ENCODE measurements around the gene MSH3. TPM values are rescaled to one million over a fixed set of nuclear protein-coding genes. Genes with fewer than 3 reads are reported as not detected.

MSH3 gene
- total RNA-seq, 1 donor from 2014 or later, result 19.3 TPM

- no peak overlapping the region for H3K4me3 ChIP-seq (ENCODE audit: low read length in 3 of 3)
Measured at GRCh38 chr5:80756292-80756691, 101.8 kb downstream of the MSH3 start.

GRCh38 chr5:80757290-80757689, 102.8 kb downstream of the MSH3 start:
- H3K36me3 ChIP-seq (ENCODE audit: control insufficient read depth in 3 of 3, insufficient read depth in 3 of 3, low read length in 3 of 3), result peaks cover 0 to 6% (median 0%) of the 10 kb centered on the region in 3 donors
- H3K27ac ChIP-seq (ENCODE audit: low read depth, low read length), result no peak overlapping the region
- H3K9me3 ChIP-seq (ENCODE audit: control insufficient read depth in 3 of 3, low read length in 3 of 3), result no peaks in the 10 kb centered on the region
- H3K27me3 ChIP-seq (ENCODE audit: control insufficient read depth in 3 of 3, insufficient read depth in 3 of 3, low read length in 3 of 3), result no peaks in the 10 kb centered on the region
- H3K4me3 ChIP-seq (ENCODE audit: low read length in 3 of 3), result no peak overlapping the region
- H3K4me1 ChIP-seq (ENCODE audit: control insufficient read depth in 3 of 3, insufficient read depth in 3 of 3, low read length in 3 of 3), result peaks cover 0 to 5% (median 0%) of the 10 kb centered on the region in 3 donors
- H3K9ac ChIP-seq (ENCODE audit: low read depth in 1 of 3, low read length in 3 of 3), result no peak overlapping the region

More at GRCh38 chr5:80756292-80756691, 101.8 kb downstream of the MSH3 start:
- H3K9ac ChIP-seq (ENCODE audit: low read depth in 1 of 3, low read length in 3 of 3), result no peak overlapping the region
- H3K36me3 ChIP-seq (ENCODE audit: control insufficient read depth in 3 of 3, insufficient read depth in 3 of 3, low read length in 3 of 3), result peaks cover 0 to 6% (median 0%) of the 10 kb centered on the region in 3 donors
- H3K27me3 ChIP-seq (ENCODE audit: control insufficient read depth in 3 of 3, insufficient read depth in 3 of 3, low read length in 3 of 3), result no peaks in the 10 kb centered on the region
- no peak overlapping the region for H3K27ac ChIP-seq (ENCODE audit: low read depth, low read length)
- H3K4me1 ChIP-seq (ENCODE audit: control insufficient read depth in 3 of 3, insufficient read depth in 3 of 3, low read length in 3 of 3), result peaks cover 0 to 5% (median 0%) of the 10 kb centered on the region in 3 donors
- H3K9me3 ChIP-seq (ENCODE audit: control insufficient read depth in 3 of 3, low read length in 3 of 3), result no peaks in the 10 kb centered on the region

- Histone ChIP-seq H3K4me3 (ENCODE audit: low read length in 3 of 3) (no peak overlapping the region), H3K4me1 (ENCODE audit: control insufficient read depth in 3 of 3, insufficient read depth in 3 of 3, low read length in 3 of 3) (peaks cover 0 to 2% (median 0%) of the 10 kb centered on the region in 3 donors), H3K27ac (ENCODE audit: low read depth, low read length) (no peak overlapping the region), H3K9me3 (ENCODE audit: control insufficient read depth in 3 of 3, low read length in 3 of 3) (no peaks in the 10 kb centered on the region), H3K9ac (ENCODE audit: low read depth in 1 of 3, low read length in 3 of 3) (no peak overlapping the region), H3K27me3 (ENCODE audit: control insufficient read depth in 3 of 3, insufficient read depth in 3 of 3, low read length in 3 of 3) (no peaks in the 10 kb centered on the region), H3K36me3 (ENCODE audit: control insufficient read depth in 3 of 3, insufficient read depth in 3 of 3, low read length in 3 of 3) (peaks cover 0 to 6% (median 0%) of the 10 kb centered on the region in 3 donors)
Measured at GRCh38 chr5:80759866-80760577, 105.6 kb downstream of the MSH3 start.

- H3K36me3 ChIP-seq (ENCODE audit: control insufficient read depth in 3 of 3, insufficient read depth in 3 of 3, low read length in 3 of 3), result peaks cover 0 to 6% (median 0%) of the 10 kb centered on the region in 3 donors
- H3K27ac ChIP-seq (ENCODE audit: low read depth, low read length), result no peak overlapping the region
- no peaks in the 10 kb centered on the region for H3K9me3 ChIP-seq (ENCODE audit: control insufficient read depth in 3 of 3, low read length in 3 of 3)
- no peaks in the 10 kb centered on the region for H3K4me1 ChIP-seq (ENCODE audit: control insufficient read depth in 3 of 3, insufficient read depth in 3 of 3, low read length in 3 of 3)
- H3K27me3 ChIP-seq (ENCODE audit: control insufficient read depth in 3 of 3, insufficient read depth in 3 of 3, low read length in 3 of 3), result no peaks in the 10 kb centered on the region
- no peak overlapping the region for H3K4me3 ChIP-seq (ENCODE audit: low read length in 3 of 3)
- no peak overlapping the region for H3K9ac ChIP-seq (ENCODE audit: low read depth in 1 of 3, low read length in 3 of 3)
Measured at GRCh38 chr5:80760680-80761079, 106.2 kb downstream of the MSH3 start.

- Histone ChIP-seq H3K27me3 (ENCODE audit: control insufficient read depth in 3 of 3, insufficient read depth in 3 of 3, low read length in 3 of 3) (no peaks in the 10 kb centered on the region), H3K4me3 (ENCODE audit: low read length in 3 of 3) (no peak overlapping the region), H3K36me3 (ENCODE audit: control insufficient read depth in 3 of 3, insufficient read depth in 3 of 3, low read length in 3 of 3) (peaks cover 0 to 6% (median 0%) of the 10 kb centered on the region in 3 donors), H3K27ac (ENCODE audit: low read depth, low read length) (no peak overlapping the region), H3K9ac (ENCODE audit: low read depth in 1 of 3, low read length in 3 of 3) (no peak overlapping the region), H3K4me1 (ENCODE audit: control insufficient read depth in 3 of 3, insufficient read depth in 3 of 3, low read length in 3 of 3) (no peaks in the 10 kb centered on the region), H3K9me3 (ENCODE audit: control insufficient read depth in 3 of 3, low read length in 3 of 3) (no peaks in the 10 kb centered on the region)
Measured at GRCh38 chr5:80761176-80761575, 106.7 kb downstream of the MSH3 start.

GRCh38 chr5:80761966-80762365, 107.5 kb downstream of the MSH3 start:
- no peak overlapping the region for H3K9ac ChIP-seq (ENCODE audit: low read depth in 1 of 3, low read length in 3 of 3)
- H3K4me1 ChIP-seq (ENCODE audit: control insufficient read depth in 3 of 3, insufficient read depth in 3 of 3, low read length in 3 of 3), result no peaks in the 10 kb centered on the region
- H3K36me3 ChIP-seq (ENCODE audit: control insufficient read depth in 3 of 3, insufficient read depth in 3 of 3, low read length in 3 of 3), result peaks cover 0 to 6% (median 0%) of the 10 kb centered on the region in 3 donors
- no peaks in the 10 kb centered on the region for H3K9me3 ChIP-seq (ENCODE audit: control insufficient read depth in 3 of 3, low read length in 3 of 3)
- H3K4me3 ChIP-seq (ENCODE audit: low read length in 3 of 3), result no peak overlapping the region
- H3K27ac ChIP-seq (ENCODE audit: low read depth, low read length), result no peak overlapping the region
- H3K27me3 ChIP-seq (ENCODE audit: control insufficient read depth in 3 of 3, insufficient read depth in 3 of 3, low read length in 3 of 3), result no peaks in the 10 kb centered on the region

GRCh38 chr5:80762573-80762972, 108.1 kb downstream of the MSH3 start:
- Histone ChIP-seq H3K4me1 (ENCODE audit: control insufficient read depth in 3 of 3, insufficient read depth in 3 of 3, low read length in 3 of 3) (no peaks in the 10 kb centered on the region), H3K9ac (ENCODE audit: low read depth in 1 of 3, low read length in 3 of 3) (no peak overlapping the region), H3K9me3 (ENCODE audit: control insufficient read depth in 3 of 3, low read length in 3 of 3) (no peaks in the 10 kb centered on the region), H3K27ac (ENCODE audit: low read depth, low read length) (no peak overlapping the region), H3K27me3 (ENCODE audit: control insufficient read depth in 3 of 3, insufficient read depth in 3 of 3, low read length in 3 of 3) (no peaks in the 10 kb centered on the region), H3K36me3 (ENCODE audit: control insufficient read depth in 3 of 3, insufficient read depth in 3 of 3, low read length in 3 of 3) (peaks cover 0 to 5% (median 0%) of the 10 kb centered on the region in 3 donors), H3K4me3 (ENCODE audit: low read length in 3 of 3) (no peak overlapping the region)

GRCh38 chr5:80763211-80763610, 108.8 kb downstream of the MSH3 start:
- no peaks in the 10 kb centered on the region for H3K36me3 ChIP-seq (ENCODE audit: control insufficient read depth in 3 of 3, insufficient read depth in 3 of 3, low read length in 3 of 3)
- no peak overlapping the region for H3K9ac ChIP-seq (ENCODE audit: low read depth in 1 of 3, low read length in 3 of 3)
- H3K27ac ChIP-seq (ENCODE audit: low read depth, low read length), result no peak overlapping the region
- no peaks in the 10 kb centered on the region for H3K27me3 ChIP-seq (ENCODE audit: control insufficient read depth in 3 of 3, insufficient read depth in 3 of 3, low read length in 3 of 3)
- no peaks in the 10 kb centered on the region for H3K4me1 ChIP-seq (ENCODE audit: control insufficient read depth in 3 of 3, insufficient read depth in 3 of 3, low read length in 3 of 3)
- H3K4me3 ChIP-seq (ENCODE audit: low read length in 3 of 3), result no peak overlapping the region
- H3K9me3 ChIP-seq (ENCODE audit: control insufficient read depth in 3 of 3, low read length in 3 of 3), result no peaks in the 10 kb centered on the region

GRCh38 chr5:80763873-80764647, 109.6 kb downstream of the MSH3 start:
- no peaks in the 10 kb centered on the region for H3K36me3 ChIP-seq (ENCODE audit: control insufficient read depth in 3 of 3, insufficient read depth in 3 of 3, low read length in 3 of 3)
- no peaks in the 10 kb centered on the region for H3K27me3 ChIP-seq (ENCODE audit: control insufficient read depth in 3 of 3, insufficient read depth in 3 of 3, low read length in 3 of 3)
- no peak overlapping the region for H3K9ac ChIP-seq (ENCODE audit: low read depth in 1 of 3, low read length in 3 of 3)
- H3K9me3 ChIP-seq (ENCODE audit: control insufficient read depth in 3 of 3, low read length in 3 of 3), result no peaks in the 10 kb centered on the region
- H3K4me1 ChIP-seq (ENCODE audit: control insufficient read depth in 3 of 3, insufficient read depth in 3 of 3, low read length in 3 of 3), result no peaks in the 10 kb centered on the region
- no peak overlapping the region for H3K27ac ChIP-seq (ENCODE audit: low read depth, low read length)
- H3K4me3 ChIP-seq (ENCODE audit: low read length in 3 of 3), result no peak overlapping the region

- no peak overlapping the region for H3K9ac ChIP-seq (ENCODE audit: low read depth in 1 of 3, low read length in 3 of 3)
- no peaks in the 10 kb centered on the region for H3K4me1 ChIP-seq (ENCODE audit: control insufficient read depth in 3 of 3, insufficient read depth in 3 of 3, low read length in 3 of 3)
- no peak overlapping the region for H3K27ac ChIP-seq (ENCODE audit: low read depth, low read length)
- H3K9me3 ChIP-seq (ENCODE audit: control insufficient read depth in 3 of 3, low read length in 3 of 3), result no peaks in the 10 kb centered on the region
- no peaks in the 10 kb centered on the region for H3K27me3 ChIP-seq (ENCODE audit: control insufficient read depth in 3 of 3, insufficient read depth in 3 of 3, low read length in 3 of 3)
- H3K4me3 ChIP-seq (ENCODE audit: low read length in 3 of 3), result no peak overlapping the region
- H3K36me3 ChIP-seq (ENCODE audit: control insufficient read depth in 3 of 3, insufficient read depth in 3 of 3, low read length in 3 of 3), result no peaks in the 10 kb centered on the region
Measured at GRCh38 chr5:80764786-80765185, 110.3 kb downstream of the MSH3 start.

All from skeletal muscle tissue (tissue), 4 donors.